ENCODE data around the gene WNT11. TPM values are rescaled to one million over a fixed set of nuclear protein-coding genes. Genes with fewer than 3 reads are reported as not detected.

WNT11 gene
- polyA plus RNA-seq, 1 donor from 2014 or later = 2.3 TPM

DNA sequence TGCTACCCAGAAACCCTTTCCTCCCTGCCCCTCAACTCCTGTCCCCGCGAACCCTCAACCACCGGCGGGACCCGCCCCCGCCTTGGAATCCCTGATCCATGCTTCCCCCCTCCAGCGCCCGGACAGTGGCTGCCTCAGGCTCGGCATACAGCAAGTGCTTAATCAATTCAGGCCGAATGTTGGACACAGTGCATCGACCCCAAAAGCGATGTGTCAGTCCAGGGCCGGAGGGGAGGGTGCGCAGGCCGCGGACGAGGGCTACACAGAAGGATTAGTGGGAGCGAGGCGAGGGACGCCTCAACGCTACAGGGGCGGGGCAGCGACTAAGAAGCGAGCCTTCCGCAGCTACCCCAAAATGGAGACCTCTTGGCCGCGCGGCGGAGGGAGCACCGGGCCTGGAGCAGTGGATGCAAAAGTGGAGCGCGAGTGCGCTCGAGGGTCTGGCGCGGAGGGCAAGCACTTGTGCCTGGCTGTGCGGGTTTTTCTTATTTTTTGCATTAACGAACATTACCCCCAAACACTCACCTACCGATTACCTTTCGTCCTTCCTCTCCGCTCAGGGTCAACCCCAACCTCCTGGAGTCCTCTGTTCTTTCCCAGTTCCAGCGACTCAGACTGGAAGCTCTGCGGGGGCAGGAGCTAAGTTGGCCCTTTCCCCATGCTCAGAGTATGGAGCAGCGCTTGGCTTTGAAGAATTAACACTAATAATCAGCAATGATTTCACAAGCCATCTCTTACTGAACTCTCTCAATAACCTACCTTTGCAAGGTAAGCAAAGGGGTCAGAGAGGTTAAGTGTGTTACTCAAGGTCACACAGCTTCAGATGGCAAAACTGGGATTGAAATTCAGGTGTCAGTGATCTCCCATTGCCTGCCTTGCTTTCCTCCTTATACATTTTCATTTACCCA is 30.0 kb upstream of the WNT11 start:
- Histone ChIP-seq H3K4me3 (ENCODE audit: low read length) (peak overlapping the region; percentile 82), H2AFZ (ENCODE audit: low read depth, low read length) (peak overlapping the region; percentile 56), H3K9ac (ENCODE audit: low read length) (peak overlapping the region; percentile 63), H3K9me3 (ENCODE audit: low read length) (no peaks in the 10 kb centered on the region), H4K20me1 (ENCODE audit: insufficient read depth) (no peaks in the 10 kb centered on the region), H3K27ac (ENCODE audit: low read length) (peak overlapping the region; percentile 73), H3K79me2 (replicated peaks; ENCODE audit: insufficient read depth, low read length) (no peaks in the 10 kb centered on the region), H3K4me2 (ENCODE audit: low read length) (peak overlapping the region; percentile 15), H3K9me2 (ENCODE audit: insufficient read depth, low read length) (no peaks in the 10 kb centered on the region), H3K36me3 (ENCODE audit: insufficient read depth, low read length) (no peaks in the 10 kb centered on the region), H3K27me3 (ENCODE audit: insufficient read depth, low read depth, low read length) (no peaks in the 10 kb centered on the region), H3F3A (ENCODE audit: insufficient read depth, low read length, poor library complexity, severe bottlenecking) (no peaks in the 10 kb centered on the region)
- TF ChIP-seq SMC3 (conservative IDR thresholded peaks at IDR 0.05; ENCODE audit: poor library complexity) (peak; percentile 5), MXI1 (conservative IDR thresholded peaks at IDR 0.05; ENCODE audit: poor library complexity, severe bottlenecking) (peak; percentile 76)
- TF ChIP-seq, protein P1, sequence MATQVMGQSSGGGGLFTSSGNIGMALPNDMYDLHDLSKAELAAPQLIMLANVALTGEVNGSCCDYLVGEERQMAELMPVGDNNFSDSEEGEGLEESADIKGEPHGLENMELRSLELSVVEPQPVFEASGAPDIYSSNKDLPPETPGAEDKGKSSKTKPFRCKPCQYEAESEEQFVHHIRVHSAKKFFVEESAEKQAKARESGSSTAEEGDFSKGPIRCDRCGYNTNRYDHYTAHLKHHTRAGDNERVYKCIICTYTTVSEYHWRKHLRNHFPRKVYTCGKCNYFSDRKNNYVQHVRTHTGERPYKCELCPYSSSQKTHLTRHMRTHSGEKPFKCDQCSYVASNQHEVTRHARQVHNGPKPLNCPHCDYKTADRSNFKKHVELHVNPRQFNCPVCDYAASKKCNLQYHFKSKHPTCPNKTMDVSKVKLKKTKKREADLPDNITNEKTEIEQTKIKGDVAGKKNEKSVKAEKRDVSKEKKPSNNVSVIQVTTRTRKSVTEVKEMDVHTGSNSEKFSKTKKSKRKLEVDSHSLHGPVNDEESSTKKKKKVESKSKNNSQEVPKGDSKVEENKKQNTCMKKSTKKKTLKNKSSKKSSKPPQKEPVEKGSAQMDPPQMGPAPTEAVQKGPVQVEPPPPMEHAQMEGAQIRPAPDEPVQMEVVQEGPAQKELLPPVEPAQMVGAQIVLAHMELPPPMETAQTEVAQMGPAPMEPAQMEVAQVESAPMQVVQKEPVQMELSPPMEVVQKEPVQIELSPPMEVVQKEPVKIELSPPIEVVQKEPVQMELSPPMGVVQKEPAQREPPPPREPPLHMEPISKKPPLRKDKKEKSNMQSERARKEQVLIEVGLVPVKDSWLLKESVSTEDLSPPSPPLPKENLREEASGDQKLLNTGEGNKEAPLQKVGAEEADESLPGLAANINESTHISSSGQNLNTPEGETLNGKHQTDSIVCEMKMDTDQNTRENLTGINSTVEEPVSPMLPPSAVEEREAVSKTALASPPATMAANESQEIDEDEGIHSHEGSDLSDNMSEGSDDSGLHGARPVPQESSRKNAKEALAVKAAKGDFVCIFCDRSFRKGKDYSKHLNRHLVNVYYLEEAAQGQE (IDR thresholded peaks at IDR 0.05; ENCODE audit: borderline replicate concordance) = no peak

DNA sequence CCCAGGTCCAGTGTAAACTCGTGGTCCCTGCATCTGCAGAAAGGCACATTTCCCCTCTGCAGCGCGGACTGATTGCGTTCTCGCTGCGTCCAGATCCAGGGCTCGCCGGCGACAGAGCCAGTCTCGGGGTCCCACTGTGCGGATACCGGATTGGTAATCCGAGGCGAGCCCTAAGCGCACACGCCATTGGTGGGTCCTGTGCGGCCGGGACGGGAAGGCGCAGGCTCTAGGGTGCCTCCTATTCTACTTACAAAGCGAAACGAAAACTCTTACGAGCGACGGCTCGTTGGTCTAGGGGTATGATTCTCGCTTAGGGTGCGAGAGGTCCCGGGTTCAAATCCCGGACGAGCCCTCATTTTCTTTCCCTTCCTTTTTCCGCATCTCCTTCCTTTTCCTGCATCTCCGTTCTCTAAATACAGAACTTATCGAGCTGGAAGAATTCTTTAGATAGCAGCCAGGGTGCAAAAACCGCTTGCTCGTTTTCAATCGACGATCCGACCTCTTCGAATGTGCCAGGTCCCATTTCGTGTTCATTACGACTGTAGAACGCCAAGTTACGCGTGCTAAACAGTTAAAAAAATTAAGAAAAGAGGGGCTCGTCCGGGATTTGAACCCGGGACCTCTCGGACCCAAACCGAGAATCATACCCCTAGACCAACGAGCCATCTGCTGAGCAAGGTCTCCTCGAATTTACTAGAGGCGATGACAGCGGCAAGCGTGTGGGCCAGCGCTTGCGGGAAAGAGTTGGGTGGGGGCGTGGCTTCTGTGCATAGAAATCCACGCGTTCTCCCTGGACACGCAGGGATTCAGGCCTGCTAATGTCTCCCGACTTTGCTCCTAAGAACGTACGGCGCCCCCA is 29.2 kb upstream of the WNT11 start:
- TF ChIP-seq EP300 (conservative IDR thresholded peaks at IDR 0.05; ENCODE audit: poor library complexity, severe bottlenecking) (no peak), MXI1 (conservative IDR thresholded peaks at IDR 0.05; ENCODE audit: poor library complexity, severe bottlenecking) (peak; percentile 95), EZH2 (IDR thresholded peaks at IDR 0.05; ENCODE audit: borderline replicate concordance, insufficient read depth, low read length, poor library complexity, severe bottlenecking) (no peak), RAD21 (conservative IDR thresholded peaks at IDR 0.05) (peak; percentile 26), SMC3 (conservative IDR thresholded peaks at IDR 0.05; ENCODE audit: poor library complexity) (no peak), POLR2AphosphoS5 (IDR thresholded peaks at IDR 0.05) (peak; percentile 80), TAF1 (IDR thresholded peaks at IDR 0.05; ENCODE audit: low read depth) (peak; percentile 50)
- TF ChIP-seq, protein P2, sequence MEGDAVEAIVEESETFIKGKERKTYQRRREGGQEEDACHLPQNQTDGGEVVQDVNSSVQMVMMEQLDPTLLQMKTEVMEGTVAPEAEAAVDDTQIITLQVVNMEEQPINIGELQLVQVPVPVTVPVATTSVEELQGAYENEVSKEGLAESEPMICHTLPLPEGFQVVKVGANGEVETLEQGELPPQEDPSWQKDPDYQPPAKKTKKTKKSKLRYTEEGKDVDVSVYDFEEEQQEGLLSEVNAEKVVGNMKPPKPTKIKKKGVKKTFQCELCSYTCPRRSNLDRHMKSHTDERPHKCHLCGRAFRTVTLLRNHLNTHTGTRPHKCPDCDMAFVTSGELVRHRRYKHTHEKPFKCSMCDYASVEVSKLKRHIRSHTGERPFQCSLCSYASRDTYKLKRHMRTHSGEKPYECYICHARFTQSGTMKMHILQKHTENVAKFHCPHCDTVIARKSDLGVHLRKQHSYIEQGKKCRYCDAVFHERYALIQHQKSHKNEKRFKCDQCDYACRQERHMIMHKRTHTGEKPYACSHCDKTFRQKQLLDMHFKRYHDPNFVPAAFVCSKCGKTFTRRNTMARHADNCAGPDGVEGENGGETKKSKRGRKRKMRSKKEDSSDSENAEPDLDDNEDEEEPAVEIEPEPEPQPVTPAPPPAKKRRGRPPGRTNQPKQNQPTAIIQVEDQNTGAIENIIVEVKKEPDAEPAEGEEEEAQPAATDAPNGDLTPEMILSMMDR (IDR thresholded peaks at IDR 0.05; ENCODE audit: poor library complexity, severe bottlenecking) = no peak
- TF ChIP-seq, protein P1 (IDR thresholded peaks at IDR 0.05; ENCODE audit: borderline replicate concordance) = peak; percentile 79
- Histone ChIP-seq H3K27me3 (ENCODE audit: insufficient read depth, low read depth, low read length) (no peaks in the 10 kb centered on the region), H3K36me3 (ENCODE audit: insufficient read depth, low read length) (no peaks in the 10 kb centered on the region), H3K9ac (ENCODE audit: low read length) (peak overlapping the region; percentile 77), H3F3A (ENCODE audit: insufficient read depth, low read length, poor library complexity, severe bottlenecking) (no peaks in the 10 kb centered on the region), H3K27ac (ENCODE audit: low read length) (peak overlapping the region; percentile 82), H3K79me2 (replicated peaks; ENCODE audit: insufficient read depth, low read length) (no peaks in the 10 kb centered on the region), H3K4me2 (ENCODE audit: low read length) (peak overlapping the region; percentile 67), H3K9me3 (ENCODE audit: low read length) (no peaks in the 10 kb centered on the region), H3K9me2 (ENCODE audit: insufficient read depth, low read length) (no peaks in the 10 kb centered on the region), H4K20me1 (ENCODE audit: insufficient read depth) (no peaks in the 10 kb centered on the region), H2AFZ (ENCODE audit: low read depth, low read length) (peak overlapping the region; percentile 71), H3K4me3 (ENCODE audit: low read length) (peak overlapping the region; percentile 82)
